ENCODE results near the gene VCAM1.
"Not testable (repeated sequence)": the region's sequence is repeated elsewhere in the genome, so short reads cannot be mapped to it uniquely, and the experiment has no call there.

The VCAM1 gene

DNA sequence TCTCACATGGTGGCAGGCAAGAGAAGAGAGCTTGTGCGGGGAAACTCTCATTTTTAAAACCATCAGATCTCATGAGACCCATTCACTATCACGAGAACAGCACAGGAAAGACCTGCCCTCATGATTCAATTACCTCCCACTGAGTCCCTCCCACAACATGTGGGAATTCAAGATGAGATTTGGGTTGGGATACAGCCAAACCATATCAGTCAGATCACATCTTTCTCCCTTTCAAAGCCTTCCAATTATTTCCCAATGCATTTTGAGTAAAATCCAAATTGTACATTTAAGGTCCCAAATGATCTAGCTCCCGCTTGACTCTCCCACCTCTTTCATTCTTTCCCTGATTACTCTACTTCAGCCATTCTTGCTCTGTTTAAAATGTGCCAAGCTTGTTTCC is 62.2 kb downstream of the VCAM1 start:
- not testable (repeated sequence) for DNase-seq

DNA sequence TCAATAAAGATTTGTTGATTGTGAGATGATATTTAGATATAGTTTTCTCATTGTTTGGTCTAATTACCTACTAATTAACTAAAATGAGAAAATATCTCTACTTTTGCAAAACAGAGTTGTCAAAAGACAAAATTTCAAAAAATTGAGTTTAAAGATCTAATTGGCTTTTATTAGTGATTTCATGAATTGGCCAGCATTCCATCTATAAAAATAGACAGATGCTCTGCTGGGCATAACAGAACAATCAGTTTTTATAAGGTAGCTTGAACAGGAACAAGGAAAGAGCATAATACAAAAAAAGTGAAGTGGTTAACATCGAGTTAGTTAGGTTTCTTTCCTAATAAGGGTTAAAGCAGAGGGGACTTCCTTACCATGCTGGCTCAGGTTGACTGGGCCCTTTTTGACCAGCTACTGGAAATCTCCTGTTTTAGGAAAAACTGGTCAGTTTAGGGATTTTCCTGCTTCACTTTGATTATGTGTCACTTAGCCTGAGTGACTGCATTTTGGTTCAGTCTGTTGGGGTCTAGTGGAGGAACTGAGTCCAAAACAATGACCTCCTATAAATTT is 63.0 kb downstream of the VCAM1 start:
- no peak for DNase-seq

DNA sequence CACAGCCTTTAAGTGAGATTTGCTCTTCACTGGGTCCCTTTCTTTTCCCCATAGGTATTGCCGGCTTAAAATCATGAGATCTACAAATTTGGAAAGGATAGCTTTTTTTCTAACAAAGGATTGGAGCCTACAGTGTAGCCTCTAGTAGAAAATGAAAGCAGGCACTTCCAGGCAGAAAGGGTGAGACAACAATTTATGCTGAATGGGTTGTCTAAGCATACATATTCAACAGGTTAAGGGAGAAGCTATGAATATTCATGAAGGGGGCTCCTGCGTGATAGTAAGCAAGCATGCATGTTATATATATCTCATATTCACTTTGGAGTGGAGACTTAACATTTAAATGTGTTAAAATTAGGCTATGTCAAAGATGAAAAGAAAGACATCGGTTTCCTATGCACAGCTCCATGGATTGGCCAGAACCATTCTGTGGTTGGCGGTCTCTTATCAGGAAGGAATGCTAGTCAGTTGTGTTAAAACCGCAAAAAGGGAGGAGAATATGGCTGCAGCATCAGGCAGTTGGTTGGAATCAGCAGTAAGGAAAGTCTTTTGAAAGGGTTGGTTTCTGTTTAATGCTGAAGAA is 66.0 kb downstream of the VCAM1 start:
- no peak for DNase-seq

DNA sequence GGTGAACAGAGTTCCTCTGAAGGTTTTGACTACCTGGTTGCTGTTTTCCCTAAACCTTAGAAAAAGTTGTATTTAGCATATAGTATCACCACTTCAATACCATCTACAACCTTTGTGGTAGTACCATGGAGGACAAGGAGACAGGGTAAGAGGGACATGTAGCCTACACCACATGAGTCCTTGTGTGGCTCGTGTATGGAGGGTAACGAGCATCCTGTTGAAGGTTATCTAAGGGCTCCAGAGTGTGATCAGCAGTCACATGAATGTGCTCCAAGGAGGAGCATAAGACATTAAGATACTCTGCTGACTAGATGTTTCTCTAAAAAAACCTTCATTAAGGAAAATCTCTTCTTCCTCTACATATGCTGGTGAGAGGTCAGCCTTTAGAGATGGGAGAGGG is 67.3 kb downstream of the VCAM1 start:
- no peak for DNase-seq

Measured in NK-92 treated with Interleukin-12 subunit alpha and Interleukin-12 subunit beta, amount 100 ng/mL, for 24 hours (cell line).